HAP-1 (cell line): ENCODE results near the gene EPB41L4B.
A peak's percentile ranks its signal among the peaks of the same experiment; 100 is the strongest.

Experiments used
- DNase-seq, 2 experiments: peaks; one replicate each; pipeline ENCODE4 v3.0.0-alpha.2; 2016 to 2020; ENCODE audit warnings: low spot score in 2 of 2
- H3K27me3 ChIP-seq: fragments of 250-450 bp; sonication (Bioruptor Pico); 2 replicates; pipeline ENCODE4 v1.5.1; 2020; ENCODE audit warnings: low read depth, mild to moderate bottlenecking, moderate library complexity
- H3K36me3 ChIP-seq: fragments of 250-450 bp; sonication (Bioruptor Pico); replicated peaks from 2 replicates; pipeline ENCODE4 v1.5.1; 2020; ENCODE audit warnings: mild to moderate bottlenecking
- H3K4me1 ChIP-seq: fragments of 250-450 bp; sonication (Bioruptor Pico); 2 replicates; pipeline ENCODE4 v1.5.1; 2020; ENCODE audit warnings: mild to moderate bottlenecking
- H3K4me3 ChIP-seq: fragments of 250-450 bp; sonication (Bioruptor Pico); 2 replicates; pipeline ENCODE4 v1.5.1; 2020; ENCODE audit warnings: mild to moderate bottlenecking, moderate library complexity
- H3K9me3 ChIP-seq: fragments of 250-450 bp; sonication (Bioruptor Pico); 2 replicates; pipeline ENCODE4 v1.5.1; 2020; ENCODE audit warnings: mild to moderate bottlenecking, moderate library complexity
- in situ Hi-C: fragments of 300-500 bp; cut with MboI; formaldehyde crosslinking; loops from 3 replicates; pipeline ENCODE4 v1.14.3; 2020; ENCODE audit warnings: low sequenced_read_pairs, inconsistent platforms, mixed read lengths

Gene EPB41L4B

GRCh38 chr9:109250311-109250741, 70.5 kb downstream of the EPB41L4B start:
- in situ Hi-C loops, result no loop called here
- H3K9me3 ChIP-seq, result no peaks in the 10 kb centered on the region
- DNase-seq, result no peak

GRCh38 chr9:109249615-109250014, 71.2 kb downstream of the EPB41L4B start:
- H3K4me1 ChIP-seq, result no peaks in the 10 kb centered on the region
- in situ Hi-C loops, result no loop called here
- DNase-seq, result no peak
- no peaks in the 10 kb centered on the region for H3K9me3 ChIP-seq
- H3K4me3 ChIP-seq, result no peak overlapping the region
- H3K27me3 ChIP-seq, result no peaks in the 10 kb centered on the region
- H3K36me3 ChIP-seq, result peaks cover 5% of the 10 kb centered on the region

More at GRCh38 chr9:109250311-109250741, 70.5 kb downstream of the EPB41L4B start:
- Histone ChIP-seq H3K36me3 (peaks cover 10% of the 10 kb centered on the region), H3K4me1 (no peaks in the 10 kb centered on the region), H3K4me3 (no peak overlapping the region), H3K27me3 (no peaks in the 10 kb centered on the region)

GRCh38 chr9:109248133-109248581, 72.7 kb downstream of the EPB41L4B start:
- DNase-seq, result no peak
- H3K4me1 ChIP-seq, result peaks cover 2% of the 10 kb centered on the region
- no peaks in the 10 kb centered on the region for H3K9me3 ChIP-seq
- no peaks in the 10 kb centered on the region for H3K27me3 ChIP-seq
- H3K36me3 ChIP-seq, result 0 out of 2 replicates have a peak, but pooled peaks cover 2% of the 10 kb centered on the region
- in situ Hi-C loops, result no loop called here
- no peak overlapping the region for H3K4me3 ChIP-seq

GRCh38 chr9:109247228-109247627, 73.6 kb downstream of the EPB41L4B start:
- H3K4me1 ChIP-seq, result peaks cover 7% of the 10 kb centered on the region
- H3K9me3 ChIP-seq, result no peaks in the 10 kb centered on the region
- H3K36me3 ChIP-seq, result no peaks in the 10 kb centered on the region
- no peak overlapping the region for H3K4me3 ChIP-seq
- no peaks in the 10 kb centered on the region for H3K27me3 ChIP-seq
- in situ Hi-C loops, result no loop called here
- no peak for DNase-seq

GRCh38 chr9:109246533-109246932, 74.3 kb downstream of the EPB41L4B start:
- Histone ChIP-seq H3K27me3 (no peaks in the 10 kb centered on the region), H3K36me3 (no peaks in the 10 kb centered on the region), H3K4me1 (peaks cover 11% of the 10 kb centered on the region), H3K4me3 (no peak overlapping the region), H3K9me3 (no peaks in the 10 kb centered on the region)
- DNase-seq, result no peak
- in situ Hi-C loops, result no loop called here

GRCh38 chr9:109245310-109245897, 75.5 kb downstream of the EPB41L4B start:
- no peak for DNase-seq
- Histone ChIP-seq H3K36me3 (no peaks in the 10 kb centered on the region), H3K27me3 (no peaks in the 10 kb centered on the region), H3K4me1 (peaks cover 11% of the 10 kb centered on the region), H3K9me3 (no peaks in the 10 kb centered on the region), H3K4me3 (no peak overlapping the region)
- in situ Hi-C loops, result no loop called here

GRCh38 chr9:109244179-109245132, 76.4 kb downstream of the EPB41L4B start:
- H3K4me1 ChIP-seq, result peaks cover 11% of the 10 kb centered on the region
- H3K9me3 ChIP-seq, result no peaks in the 10 kb centered on the region
- no peak overlapping the region for H3K4me3 ChIP-seq
- H3K27me3 ChIP-seq, result no peaks in the 10 kb centered on the region
- in situ Hi-C loops, result no loop called here
- no peaks in the 10 kb centered on the region; the same call in 1 of the 2 replicates for H3K36me3 ChIP-seq
- DNase-seq, result peak; percentile 63 to 84

- DNase-seq, result peak; percentile 17 to 44
- in situ Hi-C loops, result no loop called here
Measured at GRCh38 chr9:109242741-109243140, 78.1 kb downstream of the EPB41L4B start.

GRCh38 chr9:109242014-109242413, 78.8 kb downstream of the EPB41L4B start:
- Histone ChIP-seq H3K27me3 (no peaks in the 10 kb centered on the region), H3K9me3 (no peaks in the 10 kb centered on the region), H3K36me3 (no peaks in the 10 kb centered on the region; the same call in none of the 2 replicates), H3K4me1 (peaks cover 11% of the 10 kb centered on the region), H3K4me3 (no peak overlapping the region)
- DNase-seq, result peak in 1 of 2 experiments; percentile 32
- in situ Hi-C loops, result no loop called here

More at GRCh38 chr9:109242741-109243140, 78.1 kb downstream of the EPB41L4B start:
- Histone ChIP-seq H3K4me3 (no peak overlapping the region), H3K9me3 (no peaks in the 10 kb centered on the region), H3K4me1 (peaks cover 11% of the 10 kb centered on the region), H3K36me3 (no peaks in the 10 kb centered on the region; the same call in none of the 2 replicates), H3K27me3 (no peaks in the 10 kb centered on the region)

- in situ Hi-C loops, result no loop called here
Measured at GRCh38 chr9:109241207-109241606, 79.7 kb downstream of the EPB41L4B start.

GRCh38 chr9:109239240-109239639, 81.6 kb downstream of the EPB41L4B start:
- H3K27me3 ChIP-seq, result no peaks in the 10 kb centered on the region
- no peak overlapping the region for H3K4me3 ChIP-seq
- no peaks in the 10 kb centered on the region for H3K9me3 ChIP-seq
- H3K36me3 ChIP-seq, result no peaks in the 10 kb centered on the region; the same call in none of the 2 replicates
- in situ Hi-C loops, result no loop called here
- no peak for DNase-seq
- H3K4me1 ChIP-seq, result peaks cover 11% of the 10 kb centered on the region

More at GRCh38 chr9:109241207-109241606, 79.7 kb downstream of the EPB41L4B start:
- Histone ChIP-seq H3K4me1 (peaks cover 11% of the 10 kb centered on the region), H3K27me3 (no peaks in the 10 kb centered on the region), H3K9me3 (no peaks in the 10 kb centered on the region), H3K36me3 (no peaks in the 10 kb centered on the region; the same call in none of the 2 replicates), H3K4me3 (no peak overlapping the region)
- DNase-seq, result no peak

- Histone ChIP-seq H3K4me3 (no peak overlapping the region), H3K4me1 (peaks cover 11% of the 10 kb centered on the region), H3K27me3 (no peaks in the 10 kb centered on the region), H3K9me3 (no peaks in the 10 kb centered on the region), H3K36me3 (no peaks in the 10 kb centered on the region; the same call in none of the 2 replicates)
- no peak for DNase-seq
- in situ Hi-C loops, result no loop called here
Measured at GRCh38 chr9:109238655-109239054, 82.2 kb downstream of the EPB41L4B start.

GRCh38 chr9:109238125-109238524, 82.7 kb downstream of the EPB41L4B start:
- H3K4me3 ChIP-seq, result no peak overlapping the region
- no peaks in the 10 kb centered on the region; the same call in none of the 2 replicates for H3K36me3 ChIP-seq
- no peaks in the 10 kb centered on the region for H3K9me3 ChIP-seq
- in situ Hi-C loops, result no loop called here
- H3K27me3 ChIP-seq, result no peaks in the 10 kb centered on the region
- DNase-seq, result no peak
- H3K4me1 ChIP-seq, result peaks cover 10% of the 10 kb centered on the region
